ENCODE data around the gene GTPBP3. TPM values are rescaled to one million over a fixed set of nuclear protein-coding genes. Genes with fewer than 3 reads are reported as not detected.

GTPBP3 gene
- total RNA-seq, 1 donor, result 14.2 TPM

DNA sequence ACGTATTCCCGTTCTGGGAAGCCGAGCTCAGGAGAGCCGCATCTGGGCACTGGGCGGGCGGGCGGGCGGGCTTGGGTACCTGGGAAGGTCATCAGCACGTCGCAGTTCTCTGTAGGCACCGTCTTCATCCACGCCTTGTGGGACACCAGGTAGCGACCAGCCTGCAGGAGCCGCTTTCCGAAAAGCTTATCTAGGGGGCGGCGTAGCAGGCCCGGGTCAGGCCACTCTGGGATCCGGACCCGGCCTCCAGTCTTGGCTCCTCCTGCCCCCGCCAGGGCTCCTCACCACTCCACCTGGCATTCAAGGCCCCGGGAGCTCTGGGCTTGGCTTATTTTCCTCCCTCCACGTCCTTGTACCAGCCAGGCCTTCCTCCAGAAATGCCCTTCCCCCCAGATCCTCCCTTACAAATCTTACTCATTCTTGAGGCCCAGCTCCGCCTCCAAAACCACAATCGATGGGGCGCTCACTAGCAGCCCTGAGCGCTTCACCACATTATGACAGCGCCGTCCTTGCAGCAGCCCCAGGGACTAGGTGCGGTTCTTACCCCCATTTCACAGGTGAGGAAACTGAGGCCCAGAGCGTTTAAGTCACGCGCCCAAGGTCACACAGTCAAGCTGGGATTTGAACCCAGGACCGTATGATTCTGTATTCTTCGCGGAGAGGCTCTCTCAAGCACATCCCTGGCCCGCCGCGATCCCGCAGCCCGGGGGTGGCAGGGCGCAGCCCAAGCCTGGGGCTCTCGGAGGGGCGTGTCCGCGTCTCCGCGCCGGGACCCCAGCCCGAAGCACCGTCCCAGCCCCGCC lies 3.5 kb upstream of the GTPBP3 start:
- TF ChIP-seq, protein P1, sequence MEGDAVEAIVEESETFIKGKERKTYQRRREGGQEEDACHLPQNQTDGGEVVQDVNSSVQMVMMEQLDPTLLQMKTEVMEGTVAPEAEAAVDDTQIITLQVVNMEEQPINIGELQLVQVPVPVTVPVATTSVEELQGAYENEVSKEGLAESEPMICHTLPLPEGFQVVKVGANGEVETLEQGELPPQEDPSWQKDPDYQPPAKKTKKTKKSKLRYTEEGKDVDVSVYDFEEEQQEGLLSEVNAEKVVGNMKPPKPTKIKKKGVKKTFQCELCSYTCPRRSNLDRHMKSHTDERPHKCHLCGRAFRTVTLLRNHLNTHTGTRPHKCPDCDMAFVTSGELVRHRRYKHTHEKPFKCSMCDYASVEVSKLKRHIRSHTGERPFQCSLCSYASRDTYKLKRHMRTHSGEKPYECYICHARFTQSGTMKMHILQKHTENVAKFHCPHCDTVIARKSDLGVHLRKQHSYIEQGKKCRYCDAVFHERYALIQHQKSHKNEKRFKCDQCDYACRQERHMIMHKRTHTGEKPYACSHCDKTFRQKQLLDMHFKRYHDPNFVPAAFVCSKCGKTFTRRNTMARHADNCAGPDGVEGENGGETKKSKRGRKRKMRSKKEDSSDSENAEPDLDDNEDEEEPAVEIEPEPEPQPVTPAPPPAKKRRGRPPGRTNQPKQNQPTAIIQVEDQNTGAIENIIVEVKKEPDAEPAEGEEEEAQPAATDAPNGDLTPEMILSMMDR (IDR thresholded peaks at IDR 0.05; ENCODE audit: insufficient read depth, low read depth, low read length), result no peak
- peak overlapping the region; percentile 73 for H3K4me3 ChIP-seq (ENCODE audit: low read depth, low read length)
- DNase-seq (ENCODE audit: low read depth), result peak; percentile 68

DNA sequence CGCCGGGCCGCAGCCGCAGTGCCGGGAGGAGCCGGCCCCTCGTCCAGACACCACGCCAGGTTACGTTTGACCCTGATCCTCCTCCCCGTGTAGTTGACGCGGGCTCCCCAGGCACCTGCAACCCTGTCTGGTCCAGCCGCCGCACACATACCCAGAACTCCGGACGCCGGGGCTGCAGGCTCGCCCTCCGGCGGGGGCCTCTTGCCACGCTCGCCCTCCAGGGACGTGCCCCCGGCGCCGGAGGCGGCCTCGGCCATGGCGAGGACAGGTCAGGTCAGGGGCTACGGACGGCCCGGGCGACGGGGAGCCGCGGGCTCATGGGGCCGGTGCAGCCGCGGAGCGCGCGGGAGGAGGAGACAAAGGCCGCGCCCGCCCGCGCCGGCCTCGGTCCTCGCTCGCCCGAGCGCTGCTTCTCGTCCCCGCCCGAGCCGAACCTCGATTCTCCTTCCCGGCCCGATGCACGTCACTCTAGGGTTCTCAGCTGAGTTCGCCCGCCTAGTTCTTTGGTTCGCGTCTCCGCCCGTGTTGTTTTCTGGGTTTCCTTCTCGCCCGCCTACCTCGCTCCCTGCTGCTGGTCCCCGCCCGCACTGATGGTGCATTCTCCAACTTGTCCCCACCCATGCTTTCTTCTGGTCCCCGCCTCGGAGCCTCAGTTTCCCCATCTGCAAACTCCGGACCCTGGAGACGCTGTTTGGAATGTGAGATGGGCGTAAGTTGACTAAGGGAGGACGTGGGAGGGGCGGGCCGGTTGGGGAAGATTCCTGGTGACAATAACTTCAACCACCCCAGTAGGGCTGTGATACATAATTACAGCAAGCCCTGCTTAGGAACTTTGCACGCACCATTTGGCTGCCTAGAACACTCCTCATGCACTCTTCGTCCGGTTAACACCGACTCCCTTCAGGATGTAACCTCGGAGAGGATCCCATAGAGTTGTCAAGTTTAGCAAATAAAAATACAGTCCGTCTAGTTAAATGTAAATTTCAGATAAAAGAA lies 2.6 kb upstream of the GTPBP3 start, which contains the start of gene ANO8:
TSS of gene ANO8 (minus strand) at position 442 of the 996 bp plus-strand sequence. CDS start at position 257, 185 bp downstream.
- peak; percentile 98 for DNase-seq (ENCODE audit: low read depth)
- TF ChIP-seq, protein P1 (IDR thresholded peaks at IDR 0.05; ENCODE audit: insufficient read depth, low read depth, low read length), result no peak
- peak within 1 kb of the TSS; percentile 73 for H3K4me3 ChIP-seq (ENCODE audit: low read depth, low read length)

GRCh38 chr19:17335575-17335974 lies 1.8 kb upstream of the GTPBP3 start:
- DNase-seq (ENCODE audit: low read depth), result no peak
- H3K4me3 ChIP-seq (ENCODE audit: low read depth, low read length), result no peak overlapping the region
- TF ChIP-seq, protein P1 (IDR thresholded peaks at IDR 0.05; ENCODE audit: insufficient read depth, low read depth, low read length), result no peak

DNA sequence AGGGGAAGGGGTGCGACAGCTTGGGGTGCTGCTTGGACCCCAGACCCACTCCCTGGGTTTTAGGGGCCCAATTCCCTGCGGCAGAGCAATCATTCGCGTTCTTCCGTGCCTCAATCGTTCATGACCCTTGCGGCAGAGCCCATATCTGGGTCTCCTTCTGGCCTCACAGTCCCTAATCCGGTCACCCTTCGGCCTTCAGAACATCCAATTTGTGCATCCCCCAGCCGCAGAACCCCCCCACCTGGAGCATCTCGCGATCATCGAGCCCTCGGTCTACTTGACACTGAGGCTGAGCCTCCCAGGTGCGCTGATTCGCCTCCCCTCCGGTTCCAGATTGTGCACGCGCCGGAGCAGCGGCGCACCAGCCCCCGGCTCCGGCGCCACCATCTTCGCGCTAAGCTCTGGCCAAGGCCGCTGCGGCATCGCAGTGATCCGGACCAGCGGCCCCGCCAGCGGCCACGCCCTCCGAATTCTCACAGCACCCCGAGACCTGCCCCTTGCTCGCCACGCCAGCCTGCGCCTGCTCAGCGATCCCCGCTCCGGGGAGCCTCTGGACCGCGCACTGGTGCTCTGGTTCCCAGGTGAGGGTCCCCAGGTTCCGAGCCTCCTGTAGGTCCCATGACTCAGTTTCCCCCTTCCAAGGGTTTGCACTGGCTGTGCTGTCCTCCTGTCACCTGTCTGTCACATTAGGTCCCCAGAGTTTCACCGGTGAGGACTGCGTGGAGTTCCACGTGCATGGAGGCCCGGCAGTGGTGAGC lies 501 bp downstream of the GTPBP3 start:
- no peak for DNase-seq (ENCODE audit: low read depth)
- peak overlapping the region; percentile 99 for H3K4me3 ChIP-seq (ENCODE audit: low read depth, low read length)
- TF ChIP-seq, protein P1 (IDR thresholded peaks at IDR 0.05; ENCODE audit: insufficient read depth, low read depth, low read length), result no peak

GRCh38 chr19:17338433-17339078 lies 1.2 kb downstream of the GTPBP3 start:
- peak overlapping the region; percentile 99 for H3K4me3 ChIP-seq (ENCODE audit: low read depth, low read length)
- TF ChIP-seq, protein P1 (IDR thresholded peaks at IDR 0.05; ENCODE audit: insufficient read depth, low read depth, low read length), result no peak
- DNase-seq (ENCODE audit: low read depth), result no peak

Data from fibroblast of villous mesenchyme (primary cell).